GM19452 (cell line): ENCODE measurements around the gene FUT7.

ENCODE experiments used
- ATAC-seq: cut with Tn5 transposase; IDR thresholded peaks from one replicate; pipeline ENCODE4 v1.9.1; 2021; ENCODE audit not compliant: unreplicated experiment

FUT7 gene

GRCh38 chr9:137019891-137020683 is 11.8 kb downstream of the FUT7 start:
- no peak for ATAC-seq

GRCh38 chr9:137018761-137019559 is 12.9 kb downstream of the FUT7 start:
- ATAC-seq: no peak

- no peak for ATAC-seq
These were observed 13.9 kb downstream of the FUT7 start for GRCh38 chr9:137017791-137018497.

- ATAC-seq: no peak
These were observed 14.8 kb downstream of the FUT7 start for GRCh38 chr9:137017071-137017470.

GRCh38 chr9:137016436-137016835 is 15.5 kb downstream of the FUT7 start:
- ATAC-seq: no peak

- ATAC-seq: no peak
These were observed 15.9 kb downstream of the FUT7 start for GRCh38 chr9:137015976-137016375.

- no peak for ATAC-seq
These were observed 16.4 kb downstream of the FUT7 start for GRCh38 chr9:137015540-137015930.

- ATAC-seq: no peak
These were observed 16.9 kb downstream of the FUT7 start for GRCh38 chr9:137014776-137015539.

- ATAC-seq: no peak
These were observed 17.7 kb downstream of the FUT7 start for GRCh38 chr9:137014166-137014565.

GRCh38 chr9:137013571-137013940 is 18.3 kb downstream of the FUT7 start:
- no peak for ATAC-seq

- no peak for ATAC-seq
These were observed 19.0 kb downstream of the FUT7 start for GRCh38 chr9:137012694-137013570.

GRCh38 chr9:137011907-137012675 is 19.8 kb downstream of the FUT7 start:
- ATAC-seq: no peak

- ATAC-seq: no peak
These were observed 20.7 kb downstream of the FUT7 start for GRCh38 chr9:137011156-137011555.

GRCh38 chr9:137009938-137010732 is 21.8 kb downstream of the FUT7 start:
- no peak for ATAC-seq

GRCh38 chr9:137009217-137009616 is 22.7 kb downstream of the FUT7 start:
- ATAC-seq: no peak

GRCh38 chr9:137008312-137008711 is 23.6 kb downstream of the FUT7 start:
- no peak for ATAC-seq

- ATAC-seq: no peak
These were observed 24.0 kb downstream of the FUT7 start for GRCh38 chr9:137007816-137008270.

GRCh38 chr9:137007108-137007815 is 24.6 kb downstream of the FUT7 start:
- ATAC-seq: no peak
